GM23338 (cell line): ENCODE results near the gene ATP6V1F. TPM values are rescaled to one million over a fixed set of nuclear protein-coding genes. Genes with fewer than 3 reads are reported as not detected.

Source experiments
- ATAC-seq: fragments of 200-7000 bp; cut with Tn5 transposase; 3 replicates; pipeline ENCODE4 v1.9.1; 2020
- DNase-seq: peaks from one replicate; pipeline ENCODE4 v3.0.0-alpha.2; 2015; ENCODE audit warnings: low spot score
- H2AFZ ChIP-seq: fragments of 200-600 bp; sonication (generic); 2 replicates; pipeline ENCODE4 v1.8.0; 2016; ENCODE audit warnings: antibody characterized with exemption, mild to moderate bottlenecking, moderate library complexity
- H3F3A ChIP-seq: fragments of 200-600 bp; sonication (generic); replicated peaks from 2 replicates; pipeline ENCODE4 v1.8.0; 2017; ENCODE audit warnings: antibody characterized with exemption, mixed run types, low read depth
- H3K27ac ChIP-seq: fragments of 200-600 bp; sonication (generic); 2 replicates; pipeline ENCODE4 v1.6.1; 2016; ENCODE audit warnings: low read depth
- H3K27me3 ChIP-seq: fragments of 200-600 bp; sonication (generic); 2 replicates; pipeline ENCODE4 v1.8.0; 2016; ENCODE audit warnings: mild to moderate bottlenecking, mixed run types, moderate library complexity; ENCODE audit not compliant: insufficient read depth
- H3K36me3 ChIP-seq: fragments of 200-600 bp; sonication (generic); 2 replicates; pipeline ENCODE4 v1.8.0; 2016; ENCODE audit warnings: mild to moderate bottlenecking; ENCODE audit not compliant: insufficient read depth
- H3K4me1 ChIP-seq: fragments of 200-600 bp; sonication (generic); 2 replicates; pipeline ENCODE4 v1.8.0; 2016; ENCODE audit warnings: mild to moderate bottlenecking, moderate library complexity; ENCODE audit not compliant: insufficient read depth
- H3K4me2 ChIP-seq: fragments of 200-600 bp; sonication (generic); 2 replicates; pipeline ENCODE4 v1.7.1; 2017; ENCODE audit warnings: mixed run types
- H3K4me3 ChIP-seq: fragments of 200-600 bp; sonication (generic); 2 replicates; pipeline ENCODE4 v1.6.1; 2016; ENCODE audit warnings: mixed run types
- H3K79me2 ChIP-seq: fragments of 200-600 bp; sonication (generic); replicated peaks from 2 replicates; pipeline ENCODE4 v1.8.0; 2017; ENCODE audit warnings: mild to moderate bottlenecking; ENCODE audit not compliant: insufficient read depth
- H3K9me2 ChIP-seq: fragments of 200-600 bp; sonication (generic); 2 replicates; pipeline ENCODE4 v1.8.0; 2017; ENCODE audit not compliant: insufficient read depth
- H4K20me1 ChIP-seq: fragments of 200-600 bp; sonication (generic); replicated peaks from 2 replicates; pipeline ENCODE4 v1.8.0; 2017; ENCODE audit warnings: mild to moderate bottlenecking; ENCODE audit not compliant: insufficient read depth
- H3K27ac Mint-ChIP-seq: 2 replicates; pipeline ENCODE4 v1.8.0; 2020; ENCODE audit warnings: inconsistent platforms, mild to moderate bottlenecking, moderate library complexity, mixed read lengths
- H3K27me3 Mint-ChIP-seq: 3 replicates; pipeline ENCODE4 v1.8.0; 2022; ENCODE audit warnings: low read depth, mild to moderate bottlenecking, moderate library complexity, mixed read lengths, inconsistent platforms; ENCODE audit not compliant: insufficient read depth, poor library complexity
- H3K36me3 Mint-ChIP-seq: 3 replicates; pipeline ENCODE4 v1.8.0; 2021; ENCODE audit warnings: low read depth, mild to moderate bottlenecking, inconsistent platforms, moderate library complexity, mixed read lengths
- H3K4me1 Mint-ChIP-seq: 3 replicates; pipeline ENCODE4 v1.8.0; 2020; ENCODE audit warnings: mild to moderate bottlenecking, inconsistent platforms, mixed read lengths
- H3K4me3 Mint-ChIP-seq: 3 replicates; pipeline ENCODE4 v1.8.0; 2021; ENCODE audit warnings: moderate library complexity, mild to moderate bottlenecking, inconsistent platforms, mixed read lengths
- H3K9me3 Mint-ChIP-seq: 3 replicates; pipeline ENCODE4 v1.8.0; 2020; ENCODE audit warnings: moderate library complexity, mild to moderate bottlenecking, inconsistent platforms, mixed read lengths
- EZH2 ChIP-seq: fragments of 200-600 bp; sonication (generic); IDR thresholded peaks from one replicate; pipeline ENCODE4 v1.8.0; 2017; ENCODE audit warnings: antibody characterized with exemption, mild to moderate bottlenecking, low read depth; ENCODE audit not compliant: unreplicated experiment
- JUNB ChIP-seq: IDR thresholded peaks from one replicate; pipeline ENCODE4 v1.6.1; 2016; ENCODE audit warnings: antibody characterized with exemption; ENCODE audit not compliant: unreplicated experiment
- NANOG ChIP-seq: IDR thresholded peaks from 2 replicates; pipeline ENCODE4 v1.6.1; 2016; ENCODE audit warnings: antibody characterized with exemption, borderline replicate concordance
- POLR2AphosphoS5 ChIP-seq: IDR thresholded peaks from 2 replicates; pipeline ENCODE4 v1.6.1; 2016; ENCODE audit warnings: antibody characterized with exemption, low read depth
- STAT1 ChIP-seq: IDR thresholded peaks from one replicate; pipeline ENCODE4 v1.6.1; 2016; ENCODE audit warnings: antibody characterized with exemption; ENCODE audit not compliant: unreplicated experiment
- ZNF331 ChIP-seq: fragments of 250-450 bp; sonication (Bioruptor Pico); IDR thresholded peaks from 2 replicates; pipeline ENCODE4 v1.5.0; 2020; ENCODE audit warnings: low read depth, mild to moderate bottlenecking, moderate library complexity
- polyA plus RNA-seq: library from polyadenylated mRNA; unstranded; fragments of >200 nt; fragmentation: Nextera tagmentation; extraction: Ambion mirVana; gene quantifications from 2 replicates; pipeline ENCODE4 v1.2.1, GENCODE V29; 2016
- total RNA-seq: library from RNA; depleted of rRNA; stranded (reverse); fragments of >200 nt; shearing (Covaris generic); gene quantifications from 2 replicates; pipeline ENCODE4 v1.2.3, GENCODE V29; 2014
- TF ChIP-seq, protein P1 (sequence below), 2 experiments: fragments of 200-600 bp in 1 of 2; sonication (generic) in 1 of 2; conservative IDR thresholded peaks; 2 replicates each; pipeline versions ENCODE4 v1.5.1 to v1.6.1; 2016 to 2017; ENCODE audit warnings: antibody characterized with exemption in 2 of 2, low read depth in 2 of 2, mild to moderate bottlenecking in 2 of 2, moderate library complexity in 1 of 2
- TF ChIP-seq, protein P2 (sequence below): IDR thresholded peaks from 2 replicates; pipeline ENCODE4 v1.6.1; 2016; ENCODE audit warnings: antibody characterized with exemption

Gene ATP6V1F
- total and polyA plus RNA-seq, 2 experiments from 2014 or later = 66.5 to 271 TPM

DNA sequence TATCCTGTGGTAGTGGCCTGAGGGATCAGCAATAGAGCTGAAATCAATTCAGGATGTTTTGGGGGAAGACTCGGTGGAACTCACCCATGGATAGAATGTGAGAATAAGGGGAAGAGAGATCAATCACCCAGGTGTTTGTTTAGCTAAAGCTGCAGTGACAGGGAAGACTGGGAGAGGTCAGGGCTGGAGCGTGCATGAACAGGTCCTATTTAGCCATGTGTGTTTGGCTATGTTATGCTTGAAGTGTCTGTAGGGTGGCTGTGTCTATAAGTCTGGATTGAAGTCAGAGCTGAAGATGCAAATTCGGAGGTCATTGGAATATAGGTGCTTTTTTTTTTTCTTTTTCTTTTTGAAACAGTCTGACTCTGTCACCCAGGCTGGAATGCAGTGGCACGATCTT is 4.6 kb downstream of the ATP6V1F start:
- peaks cover 56% of the 10 kb centered on the region for H3K27me3 ChIP-seq
- H3K36me3 ChIP-seq = no peaks in the 10 kb centered on the region
- H3K79me2 ChIP-seq = peaks cover 12% of the 10 kb centered on the region
- peaks cover 27% of the 10 kb centered on the region for H3K4me1 ChIP-seq
- no peak overlapping the region for H3K4me3 ChIP-seq
- Mint-ChIP-seq H3K4me1 (peaks cover 32% of the 10 kb centered on the region), H3K4me3 (no peak overlapping the region), H3K9me3 (no peaks in the 10 kb centered on the region; the same call in 2 of the 3 replicates), H3K27ac (no peak overlapping the region), H3K36me3 (peaks cover 11% of the 10 kb centered on the region), H3K27me3 (peaks cover 49% of the 10 kb centered on the region)
- H3K27ac ChIP-seq = no peak overlapping the region
- DNase-seq (no peak), ATAC-seq (no peak)
- TF ChIP-seq, protein P1, sequence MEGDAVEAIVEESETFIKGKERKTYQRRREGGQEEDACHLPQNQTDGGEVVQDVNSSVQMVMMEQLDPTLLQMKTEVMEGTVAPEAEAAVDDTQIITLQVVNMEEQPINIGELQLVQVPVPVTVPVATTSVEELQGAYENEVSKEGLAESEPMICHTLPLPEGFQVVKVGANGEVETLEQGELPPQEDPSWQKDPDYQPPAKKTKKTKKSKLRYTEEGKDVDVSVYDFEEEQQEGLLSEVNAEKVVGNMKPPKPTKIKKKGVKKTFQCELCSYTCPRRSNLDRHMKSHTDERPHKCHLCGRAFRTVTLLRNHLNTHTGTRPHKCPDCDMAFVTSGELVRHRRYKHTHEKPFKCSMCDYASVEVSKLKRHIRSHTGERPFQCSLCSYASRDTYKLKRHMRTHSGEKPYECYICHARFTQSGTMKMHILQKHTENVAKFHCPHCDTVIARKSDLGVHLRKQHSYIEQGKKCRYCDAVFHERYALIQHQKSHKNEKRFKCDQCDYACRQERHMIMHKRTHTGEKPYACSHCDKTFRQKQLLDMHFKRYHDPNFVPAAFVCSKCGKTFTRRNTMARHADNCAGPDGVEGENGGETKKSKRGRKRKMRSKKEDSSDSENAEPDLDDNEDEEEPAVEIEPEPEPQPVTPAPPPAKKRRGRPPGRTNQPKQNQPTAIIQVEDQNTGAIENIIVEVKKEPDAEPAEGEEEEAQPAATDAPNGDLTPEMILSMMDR (conservative IDR thresholded peaks at IDR 0.05; ENCODE audit: low read depth in 2 of 2) = no peak
- TF ChIP-seq POLR2AphosphoS5 (no peak), STAT1 (no peak), EZH2 (no peak), ZNF331 (CRISPR knock-in tag) (no peak)
- H2AFZ ChIP-seq = no peak overlapping the region
- peaks cover 7% of the 10 kb centered on the region for H4K20me1 ChIP-seq
- H3K4me2 ChIP-seq = no peak overlapping the region; the same call in 1 of the 2 replicates
- H3F3A ChIP-seq = peaks cover 16% of the 10 kb centered on the region; the same call in 1 of the 2 replicates
- no peaks in the 10 kb centered on the region for H3K9me2 ChIP-seq

DNA sequence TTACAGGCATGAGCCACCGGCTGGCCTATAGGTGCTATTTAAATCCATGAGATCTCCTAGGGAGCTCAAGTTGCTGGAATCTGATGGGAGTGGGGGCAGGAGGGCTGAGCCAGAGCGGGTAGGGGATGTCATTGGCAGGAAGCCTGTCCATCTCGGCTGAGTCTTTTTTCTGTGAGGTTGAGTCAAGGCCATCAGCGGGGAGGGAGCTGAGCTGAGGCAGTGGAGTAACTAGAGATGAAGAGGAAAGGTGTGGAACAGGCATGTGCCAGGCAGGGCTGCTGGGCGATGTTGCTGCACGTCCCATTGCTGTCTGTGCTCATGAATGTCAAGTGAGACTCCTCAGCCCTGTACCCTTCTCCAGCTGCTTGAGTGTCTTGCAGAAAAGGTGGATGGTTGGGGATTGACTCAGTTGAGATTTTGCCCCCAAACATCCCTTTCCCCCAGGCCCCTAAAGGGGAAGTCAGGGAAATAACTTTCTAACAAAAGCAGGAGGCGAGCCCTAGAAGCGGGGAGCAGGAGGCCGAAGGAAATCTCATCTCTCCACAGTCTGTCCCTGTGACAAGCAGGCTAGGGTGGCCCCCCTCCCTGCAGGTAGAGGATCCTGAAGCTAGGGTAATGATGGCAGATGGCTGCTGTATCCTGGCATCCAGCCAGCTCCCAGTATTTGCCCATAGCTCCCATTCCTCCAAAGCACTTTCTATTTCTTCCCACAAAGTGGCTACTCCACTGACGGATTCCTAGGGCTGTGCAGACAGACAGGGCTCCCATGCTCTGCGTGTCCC is 5.4 kb downstream of the ATP6V1F start:
- peak overlapping the region; percentile 85 for H3K4me2 ChIP-seq
- peaks cover 56% of the 10 kb centered on the region for H3K27me3 ChIP-seq
- TF ChIP-seq NANOG (no peak), JUNB (no peak), ZNF331 (CRISPR knock-in tag) (no peak)
- DNase-seq (peak; percentile 57), ATAC-seq (peak; percentile 3)
- H3K27me3 Mint-ChIP-seq = peaks cover 41% of the 10 kb centered on the region
- peaks cover 7% of the 10 kb centered on the region for H4K20me1 ChIP-seq
- H3K36me3 Mint-ChIP-seq = peaks cover 11% of the 10 kb centered on the region
- peaks cover 11% of the 10 kb centered on the region for H3K79me2 ChIP-seq
- H3K9me3 Mint-ChIP-seq = no peaks in the 10 kb centered on the region; the same call in 2 of the 3 replicates
- H3K36me3 ChIP-seq = no peaks in the 10 kb centered on the region
- H3K4me3 ChIP-seq = peak overlapping the region; percentile 75
- H3K4me1 ChIP-seq = peaks cover 27% of the 10 kb centered on the region
- H3F3A ChIP-seq = peaks cover 16% of the 10 kb centered on the region; the same call in 1 of the 2 replicates
- no peak overlapping the region for H3K27ac Mint-ChIP-seq
- H3K4me3 Mint-ChIP-seq = peak overlapping the region; percentile 73
- no peak overlapping the region for H2AFZ ChIP-seq
- peaks cover 30% of the 10 kb centered on the region for H3K4me1 Mint-ChIP-seq
- H3K27ac ChIP-seq = no peak overlapping the region
- no peaks in the 10 kb centered on the region for H3K9me2 ChIP-seq

DNA sequence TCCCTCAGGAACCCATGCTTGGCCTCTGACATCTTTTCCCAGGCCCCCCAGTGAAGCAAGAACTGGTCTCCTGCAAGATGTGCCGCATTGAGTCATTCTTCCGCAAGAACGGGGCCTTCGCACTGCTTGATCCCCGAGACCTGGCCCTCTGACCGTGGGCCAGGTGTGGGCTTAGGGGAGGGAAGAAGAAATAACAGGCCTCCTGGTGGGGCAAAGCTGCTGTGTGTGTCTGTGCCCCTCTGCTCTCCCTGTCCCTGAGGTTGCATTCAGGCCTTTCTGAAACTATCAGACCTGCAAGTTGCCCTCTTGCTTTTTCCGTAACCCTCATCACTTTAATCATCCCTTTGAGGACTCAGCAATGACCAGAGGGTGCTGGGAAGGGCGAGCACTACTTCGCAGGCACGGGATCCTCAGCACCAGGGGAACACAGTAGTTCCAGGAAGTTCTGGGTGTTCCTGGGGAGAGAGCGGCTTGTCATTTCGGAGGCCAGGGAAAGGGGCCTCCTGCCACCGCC is 6.0 kb downstream of the ATP6V1F start:
- H3K4me2 ChIP-seq = peak overlapping the region; percentile 85
- H3K27me3 ChIP-seq = peaks cover 56% of the 10 kb centered on the region
- no peaks in the 10 kb centered on the region for H3K9me2 ChIP-seq
- peaks cover 25% of the 10 kb centered on the region for H3K4me1 ChIP-seq
- DNase-seq (no peak), ATAC-seq (no peak)
- peak overlapping the region; percentile 73 for H3K4me3 Mint-ChIP-seq
- H3K9me3 Mint-ChIP-seq = no peaks in the 10 kb centered on the region; the same call in 2 of the 3 replicates
- H3F3A ChIP-seq = 0 out of 2 replicates have a peak, but pooled peaks cover 12% of the 10 kb centered on the region
- H4K20me1 ChIP-seq = peaks cover 6% of the 10 kb centered on the region
- H3K27ac ChIP-seq = no peak overlapping the region
- peaks cover 5% of the 10 kb centered on the region for H3K79me2 ChIP-seq
- peak; percentile 29 for TF ChIP-seq EZH2
- TF ChIP-seq, protein P2, sequence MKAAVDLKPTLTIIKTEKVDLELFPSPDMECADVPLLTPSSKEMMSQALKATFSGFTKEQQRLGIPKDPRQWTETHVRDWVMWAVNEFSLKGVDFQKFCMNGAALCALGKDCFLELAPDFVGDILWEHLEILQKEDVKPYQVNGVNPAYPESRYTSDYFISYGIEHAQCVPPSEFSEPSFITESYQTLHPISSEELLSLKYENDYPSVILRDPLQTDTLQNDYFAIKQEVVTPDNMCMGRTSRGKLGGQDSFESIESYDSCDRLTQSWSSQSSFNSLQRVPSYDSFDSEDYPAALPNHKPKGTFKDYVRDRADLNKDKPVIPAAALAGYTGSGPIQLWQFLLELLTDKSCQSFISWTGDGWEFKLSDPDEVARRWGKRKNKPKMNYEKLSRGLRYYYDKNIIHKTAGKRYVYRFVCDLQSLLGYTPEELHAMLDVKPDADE = no peak
- peak overlapping the region; percentile 88; the same call in 1 of the 2 replicates for H2AFZ ChIP-seq
- H3K4me3 ChIP-seq = peak overlapping the region; percentile 75
- peaks cover 29% of the 10 kb centered on the region for H3K4me1 Mint-ChIP-seq
- no peak overlapping the region for H3K27ac Mint-ChIP-seq
- H3K36me3 ChIP-seq = no peaks in the 10 kb centered on the region
- H3K36me3 Mint-ChIP-seq = peaks cover 11% of the 10 kb centered on the region
- peaks cover 41% of the 10 kb centered on the region for H3K27me3 Mint-ChIP-seq
